ENCODE results near the gene CEP41.

- TF ChIP-seq CTCF (IDR thresholded peaks at IDR 0.05 in 4 of 5, conservative IDR thresholded peaks at IDR 0.05 in 1 of 5) (peak in 2 of 5 experiments; percentile 46 to 48), POLR2A (IDR thresholded peaks at IDR 0.05) (no peak)
Measured at GRCh38 chr7:130486114-130486953, 45.5 kb upstream of the CEP41 start.

Data from gastrocnemius medialis (tissue), 4 donors.